GM19351 (cell line): ENCODE results near the gene DNAAF9.

Source experiments
- ATAC-seq: cut with Tn5 transposase; IDR thresholded peaks from one replicate; pipeline ENCODE4 v1.9.1; 2021; ENCODE audit warnings: mild to moderate bottlenecking, moderate library complexity; ENCODE audit not compliant: unreplicated experiment

The DNAAF9 gene

DNA sequence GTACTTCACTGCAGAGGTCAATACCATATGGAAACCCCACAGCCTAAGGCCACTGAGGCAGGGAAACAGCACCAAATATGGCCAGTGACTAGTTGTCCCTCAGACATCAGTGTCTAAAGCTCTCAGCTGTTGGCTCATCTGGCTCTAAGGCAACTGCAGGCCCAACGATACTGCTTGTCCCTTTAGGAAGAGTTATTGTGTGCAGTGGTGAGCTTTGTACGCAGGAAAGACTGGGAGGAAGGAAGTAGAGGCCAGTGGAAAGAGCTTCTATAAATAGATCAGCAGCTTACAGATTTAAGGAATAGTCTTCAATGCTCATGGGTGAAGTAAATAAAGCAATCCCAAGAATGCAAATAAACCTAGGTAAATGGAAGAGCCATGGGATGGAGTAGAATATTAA is 29.3 kb downstream of the DNAAF9 start:
- no peak for ATAC-seq

- no peak for ATAC-seq
Observed at GRCh38 chr20:3377644-3378043, 29.8 kb downstream of the DNAAF9 start.

- ATAC-seq: no peak
Observed at GRCh38 chr20:3374296-3374695, 33.2 kb downstream of the DNAAF9 start.

GRCh38 chr20:3371754-3372153 is 35.7 kb downstream of the DNAAF9 start:
- ATAC-seq: no peak

- no peak for ATAC-seq
Observed at GRCh38 chr20:3367089-3367488, 40.4 kb downstream of the DNAAF9 start.

DNA sequence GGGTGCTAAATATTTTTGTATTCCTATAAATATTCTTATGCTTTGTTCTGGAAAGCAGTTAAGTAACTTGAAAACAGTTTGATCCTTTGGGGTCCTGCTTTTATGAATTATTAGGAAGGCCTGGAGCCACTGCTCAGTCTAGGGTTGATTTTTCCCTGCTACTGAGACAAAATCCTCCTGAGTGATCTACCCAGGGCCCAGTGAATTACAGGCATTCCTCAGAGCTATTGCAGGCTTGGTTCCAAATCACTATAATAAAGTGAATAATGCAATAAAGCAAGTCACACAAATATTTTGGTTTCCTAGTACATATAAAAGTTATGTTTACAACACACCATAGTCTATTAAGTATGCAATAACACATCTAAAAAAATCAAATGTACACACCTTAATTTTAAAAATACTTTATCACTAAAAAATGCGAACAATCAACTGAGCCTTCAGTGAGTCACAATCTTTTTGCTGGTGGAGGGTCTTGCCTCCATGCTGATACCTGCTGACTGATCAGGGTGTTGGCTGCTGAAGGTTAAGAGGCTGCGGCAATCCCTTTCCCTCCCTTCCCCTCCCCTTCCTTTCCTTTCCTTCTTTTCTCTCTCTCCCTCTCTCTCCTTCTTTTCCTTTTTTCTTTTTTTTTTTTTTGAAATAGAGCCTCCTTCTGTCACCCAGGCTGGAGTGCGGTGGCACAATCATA is 43.0 kb downstream of the DNAAF9 start:
- ATAC-seq: no peak

GRCh38 chr20:3360752-3361151 is 46.7 kb downstream of the DNAAF9 start:
- ATAC-seq: no peak

DNA sequence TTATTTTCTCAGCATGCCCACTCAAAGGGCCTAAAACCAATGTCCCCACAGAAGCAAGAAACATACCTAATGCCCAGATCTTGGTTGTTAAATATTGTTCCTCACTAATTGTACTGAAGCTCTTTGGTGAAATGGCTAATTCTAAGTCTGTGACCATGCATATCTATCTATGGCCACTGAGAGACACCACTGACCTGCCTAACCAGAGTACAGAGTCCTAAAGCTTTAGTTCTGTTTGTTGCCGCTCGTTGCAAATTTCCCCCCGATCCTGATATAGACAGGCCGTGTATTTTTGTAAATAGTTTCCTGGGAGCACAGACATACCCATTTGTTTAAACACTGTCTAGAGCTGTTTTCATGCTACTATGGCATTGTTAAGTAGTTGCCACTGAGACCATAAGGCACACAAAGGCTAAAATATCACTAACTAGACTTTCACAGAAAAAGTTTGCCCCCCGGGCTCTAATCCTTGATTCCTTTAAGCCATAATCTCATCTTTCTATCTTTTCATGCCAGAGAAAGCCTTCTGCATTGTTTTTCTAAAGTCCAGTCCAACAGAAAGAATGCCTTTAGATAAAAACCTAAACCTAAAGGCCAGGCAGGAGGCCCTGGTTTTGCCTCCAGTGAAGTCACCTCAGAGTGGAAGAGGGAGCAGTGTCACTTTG is 48.7 kb downstream of the DNAAF9 start:
- ATAC-seq: no peak
